Fibroblast of mammary gland (primary cell): ENCODE results near the gene CYP17A1.

Experiments used
- DNase-seq: peaks from one replicate; pipeline ENCODE4 v3.0.0-alpha.2; 2010; ENCODE audit warnings: low read depth
- H3K4me3 ChIP-seq: 2 replicates; pipeline ENCODE4 v1.5.1; 2011; ENCODE audit warnings: low read depth, mild to moderate bottlenecking, low read length, moderate library complexity; ENCODE audit not compliant: control insufficient read depth
- CTCF ChIP-seq: conservative IDR thresholded peaks from 2 replicates; pipeline ENCODE4 v1.5.1; 2011; ENCODE audit warnings: low read depth, low read length, inconsistent platforms; ENCODE audit not compliant: control insufficient read depth, insufficient read depth

The CYP17A1 gene

GRCh38 chr10:102813017-102813541 lies 24.1 kb downstream of the CYP17A1 start:
- no peak for TF ChIP-seq CTCF
- no peak for DNase-seq
- no peak overlapping the region for H3K4me3 ChIP-seq

- no peak overlapping the region for H3K4me3 ChIP-seq
- no peak for DNase-seq
- no peak for TF ChIP-seq CTCF
Observed at GRCh38 chr10:102812231-102812876, 24.9 kb downstream of the CYP17A1 start.

- no peak for DNase-seq
- no peak overlapping the region for H3K4me3 ChIP-seq
- TF ChIP-seq CTCF = no peak
Observed at GRCh38 chr10:102811346-102811745, 25.9 kb downstream of the CYP17A1 start.

- no peak for TF ChIP-seq CTCF
Observed at GRCh38 chr10:102808380-102808779, 28.8 kb downstream of the CYP17A1 start.

GRCh38 chr10:102804382-102805055 lies 32.7 kb downstream of the CYP17A1 start:
- DNase-seq = peak; percentile 10
- no peak overlapping the region for H3K4me3 ChIP-seq
- TF ChIP-seq CTCF = no peak

More at GRCh38 chr10:102808380-102808779, 28.8 kb downstream of the CYP17A1 start:
- no peak for DNase-seq
- no peak overlapping the region for H3K4me3 ChIP-seq

- no peak overlapping the region for H3K4me3 ChIP-seq
- TF ChIP-seq CTCF = no peak
- peak; percentile 98 for DNase-seq
Observed at GRCh38 chr10:102802920-102803534, 34.2 kb downstream of the CYP17A1 start.
